Measurements from ENCODE around the gene P3H1.

DNA sequence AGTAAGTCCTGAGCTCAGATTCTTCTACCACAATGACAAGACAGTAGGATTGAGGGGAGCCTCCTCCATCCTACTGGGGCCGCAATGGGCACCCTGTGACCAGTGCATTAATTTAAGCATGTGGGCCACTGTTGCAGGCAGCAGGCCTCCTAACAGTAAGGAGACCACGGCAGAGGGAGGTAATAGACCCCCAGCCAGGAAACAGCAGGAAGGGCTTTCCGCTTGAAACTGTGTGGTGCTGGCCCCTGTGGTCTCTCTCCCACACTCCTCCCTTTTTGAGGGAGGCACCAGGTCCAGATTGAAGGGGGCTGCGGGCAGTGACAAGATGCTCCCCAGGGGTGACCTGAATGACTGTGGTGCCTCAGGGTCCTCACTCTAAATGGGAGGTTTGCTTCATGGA is 25.1 kb downstream of the P3H1 start:
- TF ChIP-seq, protein P1, sequence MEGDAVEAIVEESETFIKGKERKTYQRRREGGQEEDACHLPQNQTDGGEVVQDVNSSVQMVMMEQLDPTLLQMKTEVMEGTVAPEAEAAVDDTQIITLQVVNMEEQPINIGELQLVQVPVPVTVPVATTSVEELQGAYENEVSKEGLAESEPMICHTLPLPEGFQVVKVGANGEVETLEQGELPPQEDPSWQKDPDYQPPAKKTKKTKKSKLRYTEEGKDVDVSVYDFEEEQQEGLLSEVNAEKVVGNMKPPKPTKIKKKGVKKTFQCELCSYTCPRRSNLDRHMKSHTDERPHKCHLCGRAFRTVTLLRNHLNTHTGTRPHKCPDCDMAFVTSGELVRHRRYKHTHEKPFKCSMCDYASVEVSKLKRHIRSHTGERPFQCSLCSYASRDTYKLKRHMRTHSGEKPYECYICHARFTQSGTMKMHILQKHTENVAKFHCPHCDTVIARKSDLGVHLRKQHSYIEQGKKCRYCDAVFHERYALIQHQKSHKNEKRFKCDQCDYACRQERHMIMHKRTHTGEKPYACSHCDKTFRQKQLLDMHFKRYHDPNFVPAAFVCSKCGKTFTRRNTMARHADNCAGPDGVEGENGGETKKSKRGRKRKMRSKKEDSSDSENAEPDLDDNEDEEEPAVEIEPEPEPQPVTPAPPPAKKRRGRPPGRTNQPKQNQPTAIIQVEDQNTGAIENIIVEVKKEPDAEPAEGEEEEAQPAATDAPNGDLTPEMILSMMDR (IDR thresholded peaks at IDR 0.05), result no peak
- TF ChIP-seq POLR2A (IDR thresholded peaks at IDR 0.05), result no peak

All from adrenal gland (tissue), 5 donors.